ENCODE data around the gene MSRB1. TPM values are rescaled to one million over a fixed set of nuclear protein-coding genes. Genes with fewer than 3 reads are reported as not detected.

The MSRB1 gene
- total and polyA plus RNA-seq, 2 donors (not counting 3 experiments of a cell fraction or from before 2014, with no cell fraction given), result 25.0 to 42.1 TPM

- Histone ChIP-seq H3K27me3 (ENCODE audit: control insufficient read depth in 2 of 2, insufficient read depth in 2 of 2, low read length in 2 of 2) (no peaks in the 10 kb centered on the region), H3K9me1 (replicated peaks; ENCODE audit: control insufficient read depth, extremely low read depth, insufficient read depth, low read length) (no peaks in the 10 kb centered on the region), H3K36me3 (ENCODE audit: control insufficient read depth in 2 of 2, extremely low read depth in 1 of 2, insufficient read depth in 2 of 2, low read length in 2 of 2) (peaks cover 9 to 37% of the 10 kb centered on the region in 2 experiments), H3K9me3 (replicated peaks; ENCODE audit: control insufficient read depth, insufficient read depth, low read length) (no peaks in the 10 kb centered on the region), H3K4me3 (replicated peaks in 1 of 3; ENCODE audit: insufficient read depth in 1 of 3, low read depth in 1 of 3, low read length in 3 of 3) (no peak overlapping the region), H3K9ac (replicated peaks; ENCODE audit: extremely low read depth, insufficient read depth, low read length) (no peak overlapping the region), H3K4me2 (ENCODE audit: insufficient read depth, low read length) (no peak overlapping the region), H2AFZ (ENCODE audit: low read depth, low read length) (no peak overlapping the region), H3K79me2 (ENCODE audit: control insufficient read depth, insufficient read depth, low read length) (peaks cover 15% of the 10 kb centered on the region), H3K27ac (ENCODE audit: insufficient read depth, low read depth, low read length) (no peak overlapping the region), H3K4me1 (ENCODE audit: control insufficient read depth, extremely low read depth, insufficient read depth, low read length) (peaks cover 4% of the 10 kb centered on the region), H4K20me1 (replicated peaks; ENCODE audit: control insufficient read depth, extremely low read depth, insufficient read depth, low read length) (no peaks in the 10 kb centered on the region)
- no peak for TF ChIP-seq POLR2AphosphoS5 (IDR thresholded peaks at IDR 0.05; ENCODE audit: insufficient read depth, low read depth, low read length)
- TF ChIP-seq POLR2A (IDR thresholded peaks at IDR 0.05; ENCODE audit: low read depth, low read length), result no peak
- TF ChIP-seq JUN (IDR thresholded peaks at IDR 0.05; ENCODE audit: borderline replicate concordance, insufficient read depth, insufficient read length, low read depth), result no peak
- TF ChIP-seq MYC (IDR thresholded peaks at IDR 0.05; ENCODE audit: low read depth, low read length), result no peak
- TF ChIP-seq MAX (IDR thresholded peaks at IDR 0.05; ENCODE audit: insufficient read depth, insufficient read length), result no peak
- TF ChIP-seq FOS (IDR thresholded peaks at IDR 0.05; ENCODE audit: borderline replicate concordance, insufficient read depth, low read length), result no peak
- TF ChIP-seq GATA2 (IDR thresholded peaks at IDR 0.05; ENCODE audit: insufficient read depth, insufficient read length, low read depth, low read length), result no peak
- ChIA-PET CTCF (no interaction called here), POLR2A (interaction anchor here (0.7 kb wide), 1 partner anchor 9 kb away, joined by 3 read pairs; the partner anchor contains the start of gene RPS2)
- intact Hi-C loops (cut with micrococcal nuclease) (no loop called here), dilution Hi-C loops (cut with MboI; ENCODE audit: extremely low pct_ligation_motif_present, low sequenced_read_pairs) (no loop called here)
- DNase-seq (ENCODE audit: low read depth, low spot score) (no peak), FAIRE-seq (no peak)
- BruUV-seq (replicated peaks), result no TSS peak
These were observed 30.6 kb upstream of the MSRB1 start for GRCh38 chr16:1973461-1974156.

GRCh38 chr16:1972490-1972877 lies 29.5 kb upstream of the MSRB1 start:
- dilution Hi-C loops (cut with MboI; ENCODE audit: extremely low pct_ligation_motif_present, low sequenced_read_pairs) (no loop called here), intact Hi-C loops (cut with micrococcal nuclease) (no loop called here)
- DNase-seq (ENCODE audit: low read depth, low spot score) (no peak), FAIRE-seq (no peak)
- BruUV-seq (replicated peaks), result no TSS peak
- Histone ChIP-seq H3K9ac (replicated peaks; ENCODE audit: extremely low read depth, insufficient read depth, low read length) (peak overlapping the region; percentile 76), H3K9me1 (replicated peaks; ENCODE audit: control insufficient read depth, extremely low read depth, insufficient read depth, low read length) (no peaks in the 10 kb centered on the region), H3K4me3 (replicated peaks in 1 of 3; ENCODE audit: insufficient read depth in 1 of 3, low read depth in 1 of 3, low read length in 3 of 3) (peak overlapping the region; percentile 59 to 82 (median 62)), H3K9me3 (replicated peaks; ENCODE audit: control insufficient read depth, insufficient read depth, low read length) (no peaks in the 10 kb centered on the region), H3K27ac (ENCODE audit: insufficient read depth, low read depth, low read length) (no peak overlapping the region), H3K79me2 (ENCODE audit: control insufficient read depth, insufficient read depth, low read length) (peaks cover 15% of the 10 kb centered on the region), H4K20me1 (replicated peaks; ENCODE audit: control insufficient read depth, extremely low read depth, insufficient read depth, low read length) (no peaks in the 10 kb centered on the region), H3K4me1 (ENCODE audit: control insufficient read depth, extremely low read depth, insufficient read depth, low read length) (peaks cover 4% of the 10 kb centered on the region), H3K27me3 (ENCODE audit: control insufficient read depth in 2 of 2, insufficient read depth in 2 of 2, low read length in 2 of 2) (no peaks in the 10 kb centered on the region), H3K36me3 (ENCODE audit: control insufficient read depth in 2 of 2, extremely low read depth in 1 of 2, insufficient read depth in 2 of 2, low read length in 2 of 2) (peaks cover 9 to 28% of the 10 kb centered on the region in 2 experiments), H2AFZ (ENCODE audit: low read depth, low read length) (no peak overlapping the region), H3K4me2 (ENCODE audit: insufficient read depth, low read length) (peak overlapping the region; percentile 64)
- POLR2A ChIA-PET, result interaction anchor here (1.2 kb wide), 1 partner anchor 9 kb away, joined by 3 read pairs; no protein-coding TSS in a partner anchor
- TF ChIP-seq GATA2 (IDR thresholded peaks at IDR 0.05; ENCODE audit: insufficient read depth, insufficient read length, low read depth, low read length), result no peak
- no peak for TF ChIP-seq CTCF (IDR thresholded peaks at IDR 0.05; ENCODE audit: extremely low read depth in 1 of 2, insufficient read depth in 1 of 2, low read depth in 1 of 2, low read length in 2 of 2)
- no peak for TF ChIP-seq MAX (IDR thresholded peaks at IDR 0.05; ENCODE audit: insufficient read depth, insufficient read length)
- TF ChIP-seq FOS (IDR thresholded peaks at IDR 0.05; ENCODE audit: borderline replicate concordance, insufficient read depth, low read length), result no peak
- TF ChIP-seq MYC (IDR thresholded peaks at IDR 0.05; ENCODE audit: low read depth, low read length), result no peak
- no peak for TF ChIP-seq EZH2 (IDR thresholded peaks at IDR 0.05; ENCODE audit: borderline replicate concordance, low read depth, low read length, severe bottlenecking)
- TF ChIP-seq JUN (IDR thresholded peaks at IDR 0.05; ENCODE audit: borderline replicate concordance, insufficient read depth, insufficient read length, low read depth), result no peak
- TF ChIP-seq POLR2AphosphoS5 (IDR thresholded peaks at IDR 0.05; ENCODE audit: insufficient read depth, low read depth, low read length), result no peak
- no peak for TF ChIP-seq POLR2A (IDR thresholded peaks at IDR 0.05; ENCODE audit: low read depth, low read length)
- CTCF ChIA-PET, result no interaction called here

All from endothelial cell of umbilical vein (primary cell).